Uterine smooth muscle cell (primary cell): ENCODE results near the gene DMD. TPM values are rescaled to one million over a fixed set of nuclear protein-coding genes. Genes with fewer than 3 reads are reported as not detected.

Experiments used
- total RNA-seq: library from RNA; depleted of rRNA; stranded (reverse); fragments of >200 nt; gene quantifications from 2 replicates; pipeline ENCODE4 v1.2.3, GENCODE V29; 2014

The DMD gene
- total RNA-seq = 3.9 and 4.4 TPM in 2 replicates

DNA sequence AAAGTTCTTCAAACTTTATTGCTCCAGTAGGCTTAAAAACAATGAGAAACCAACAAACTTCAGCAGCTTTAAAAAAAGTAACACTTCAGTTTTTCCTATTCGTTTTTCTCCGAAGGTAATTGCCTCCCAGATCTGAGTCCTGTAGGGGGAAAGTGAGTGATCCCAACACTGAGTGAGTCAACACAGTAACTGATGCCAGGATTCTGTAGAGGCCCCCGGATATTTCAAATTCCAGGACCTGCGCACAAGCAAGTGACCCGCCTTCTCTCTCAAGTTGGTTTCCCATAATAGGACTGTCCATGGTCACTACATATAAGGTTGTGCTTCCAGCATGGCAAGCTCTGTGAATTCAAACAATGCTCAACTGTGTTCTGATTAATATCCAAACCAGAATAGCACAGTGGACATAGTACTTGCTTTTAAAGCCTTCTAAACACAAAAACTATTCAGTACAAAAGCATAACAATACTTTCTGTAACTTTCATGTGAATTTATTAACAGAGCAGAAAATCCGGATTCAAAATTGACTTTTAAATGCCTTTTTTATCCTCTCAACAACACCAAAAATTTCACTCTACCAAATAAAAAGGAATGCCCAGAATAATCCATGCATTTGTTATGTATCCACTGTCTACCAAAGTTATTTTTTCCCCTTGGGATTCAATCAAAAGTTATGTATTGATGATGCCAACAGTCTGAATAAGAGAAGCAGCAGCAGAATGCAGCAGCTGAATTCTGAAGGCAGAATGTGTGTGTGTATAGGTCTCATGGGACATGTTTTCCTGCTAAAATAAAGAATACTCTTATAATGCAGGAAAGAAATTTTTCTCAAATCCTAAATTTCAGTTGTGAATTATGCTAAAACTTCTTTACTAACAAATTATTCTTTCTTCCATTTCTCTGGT, at the start of gene DMD:
DMD (minus strand) TSS at position 194 of the 905 bp plus-strand sequence. CDS start 237 bp downstream, outside the sequence.

DNA sequence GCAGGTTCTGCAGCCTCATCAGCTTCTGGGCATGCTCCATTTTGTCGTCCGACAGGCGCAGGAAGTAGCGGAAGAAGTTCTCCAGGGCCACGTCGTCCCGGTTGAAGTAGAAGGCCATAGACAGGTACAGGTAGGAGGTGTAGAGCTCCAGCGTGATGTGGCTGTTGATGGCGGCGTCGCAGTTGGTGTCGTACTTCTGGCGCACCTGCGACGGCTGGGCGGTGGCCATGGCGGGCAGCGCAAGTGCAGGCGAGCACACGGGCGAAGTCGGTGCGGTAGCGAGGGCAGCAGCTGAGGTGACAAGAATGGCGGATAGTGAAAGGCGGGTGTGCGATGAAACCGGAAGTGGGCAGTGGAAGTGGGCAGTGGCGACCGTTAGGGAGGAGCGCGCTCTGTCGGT, 2139.6 kb downstream of the DMD start, which contains the start of gene FTHL17:
FTHL17 (minus strand) TSS at position 317 of the 400 bp plus-strand sequence; CDS start at position 229, 88 bp downstream.

